T-helper 2 cell treated with Interferon-gamma antibody and Interleukin-4, amounts not matched to agents 100 ng/mL and 5 ng/mL, for 36 hours (primary cell): ENCODE data around the gene SH3PXD2A. TPM values are rescaled to one million over a fixed set of nuclear protein-coding genes. Genes with fewer than 3 reads are reported as not detected.
"Not testable (repeated sequence)": the region's sequence is repeated elsewhere in the genome, so short reads cannot be mapped to it uniquely, and the experiment has no call there.

ENCODE experiments used
- intact Hi-C: fragments of 100-400 bp; cut with micrococcal nuclease; formaldehyde crosslinking; loops from one replicate; pipeline ENCODE4 v1.15.1; 2023
- total RNA-seq: library from RNA; stranded (reverse); gene quantifications from 2 replicates; pipeline ENCODE4 v1.2.3, GENCODE V29; 2022

SH3PXD2A gene
- total RNA-seq, 1 donor from 2014 or later, result 11.1 TPM

GRCh38 chr10:103669944-103670343 is 185.4 kb downstream of the SH3PXD2A start:
- intact Hi-C loops, result no loop called here

GRCh38 chr10:103669243-103669929 is 186.0 kb downstream of the SH3PXD2A start:
- intact Hi-C loops, result no loop called here

GRCh38 chr10:103668351-103669242 is 186.8 kb downstream of the SH3PXD2A start:
- intact Hi-C loops, result no loop called here

- intact Hi-C loops, result no loop called here
Measured at GRCh38 chr10:103667356-103667755, 188.0 kb downstream of the SH3PXD2A start.

GRCh38 chr10:103666762-103667150 is 188.6 kb downstream of the SH3PXD2A start:
- intact Hi-C loops, result no loop called here

- intact Hi-C loops, result no loop called here
Measured at GRCh38 chr10:103666087-103666761, 189.2 kb downstream of the SH3PXD2A start.

GRCh38 chr10:103665162-103665889 is 190.1 kb downstream of the SH3PXD2A start:
- intact Hi-C loops, result no loop called here

GRCh38 chr10:103663802-103664201 is 191.6 kb downstream of the SH3PXD2A start:
- intact Hi-C loops, result no loop called here

GRCh38 chr10:103663236-103663635 is 192.1 kb downstream of the SH3PXD2A start:
- intact Hi-C loops, result no loop called here

- intact Hi-C loops, result not testable (repeated sequence)
Measured at GRCh38 chr10:103662704-103663103, 192.7 kb downstream of the SH3PXD2A start.

GRCh38 chr10:103661198-103661950 is 194.0 kb downstream of the SH3PXD2A start:
- intact Hi-C loops, result no loop called here

- intact Hi-C loops, result no loop called here
Measured at GRCh38 chr10:103660364-103661197, 194.8 kb downstream of the SH3PXD2A start.

- intact Hi-C loops, result no loop called here
Measured at GRCh38 chr10:103659674-103660363, 195.6 kb downstream of the SH3PXD2A start.

- intact Hi-C loops, result no loop called here
Measured at GRCh38 chr10:103658049-103658577, 197.3 kb downstream of the SH3PXD2A start.

- intact Hi-C loops, result no loop called here
Measured at GRCh38 chr10:103657061-103657591, 198.2 kb downstream of the SH3PXD2A start.

- intact Hi-C loops, result no loop called here
Measured at GRCh38 chr10:103654925-103655324, 200.5 kb downstream of the SH3PXD2A start.

- intact Hi-C loops, result no loop called here
Measured at GRCh38 chr10:103653581-103654037, 201.8 kb downstream of the SH3PXD2A start.

GRCh38 chr10:103652599-103653281 is 202.6 kb downstream of the SH3PXD2A start:
- intact Hi-C loops, result no loop called here
